Esophagus (tissue), 2 donors: ENCODE measurements around the gene ANTXRL. TPM values are rescaled to one million over a fixed set of nuclear protein-coding genes. Genes with fewer than 3 reads are reported as not detected.
"Not testable (repeated sequence)": the region's sequence is repeated elsewhere in the genome, so short reads cannot be mapped to it uniquely, and the experiment has no call there.

Experiments used
- H3K27ac ChIP-seq, 2 donors: one replicate each; pipeline ENCODE4 v1.5.1; 2013; ENCODE audit warnings: low read depth in 2 of 2, mild to moderate bottlenecking in 2 of 2, inconsistent platforms in 1 of 2, low read length in 1 of 2, moderate library complexity in 1 of 2
- H3K27me3 ChIP-seq, 2 donors: one replicate each; pipeline ENCODE4 v1.6.1; 2013; ENCODE audit warnings: low read length in 2 of 2, control low read depth in 1 of 2, mild to moderate bottlenecking in 1 of 2; ENCODE audit not compliant: insufficient read depth in 2 of 2, control insufficient read depth in 1 of 2
- H3K36me3 ChIP-seq, 2 donors: one replicate each; pipeline ENCODE4 v1.6.1; 2013; ENCODE audit warnings: low read length in 1 of 2; ENCODE audit not compliant: control insufficient read depth in 2 of 2, insufficient read depth in 2 of 2
- H3K4me1 ChIP-seq, 2 donors: one replicate each; pipeline ENCODE4 v1.6.1; 2013; ENCODE audit warnings: low read length in 1 of 2; ENCODE audit not compliant: control insufficient read depth in 2 of 2, insufficient read depth in 2 of 2
- H3K4me3 ChIP-seq, 2 donors: one replicate each; pipeline ENCODE4 v1.5.1; 2013; ENCODE audit warnings: low read length in 2 of 2, mild to moderate bottlenecking in 2 of 2, low read depth in 1 of 2, moderate library complexity in 1 of 2
- H3K9me3 ChIP-seq, 2 donors: one replicate each; pipeline ENCODE4 v1.6.1; 2013; ENCODE audit warnings: mild to moderate bottlenecking in 2 of 2, low read depth in 1 of 2, low read length in 1 of 2, moderate library complexity in 1 of 2; ENCODE audit not compliant: control insufficient read depth in 2 of 2, insufficient read depth in 1 of 2
- WGBS, 2 donors: extraction: QIAGEN DNeasy Blood & Tissue Kit; methylation state at CpG; one replicate each; pipeline ENCODE4 v1.1.7; 2013; 5-methylcytosine and 5-hydroxymethylcytosine counted together
- polyA plus RNA-seq, 2 donors: library from polyadenylated mRNA; stranded (reverse); fragments of 200-250 nt; gene quantifications; one replicate each; pipeline ENCODE4 v1.2.3, GENCODE V29; 2013
- donor health status: healthy with polysubstance abuse.
- donor health status: Bipolar disorder and iron deficiency.

ANTXRL gene
- polyA plus RNA-seq, 2 donors: 0.12 TPM; not detected in 1

DNA sequence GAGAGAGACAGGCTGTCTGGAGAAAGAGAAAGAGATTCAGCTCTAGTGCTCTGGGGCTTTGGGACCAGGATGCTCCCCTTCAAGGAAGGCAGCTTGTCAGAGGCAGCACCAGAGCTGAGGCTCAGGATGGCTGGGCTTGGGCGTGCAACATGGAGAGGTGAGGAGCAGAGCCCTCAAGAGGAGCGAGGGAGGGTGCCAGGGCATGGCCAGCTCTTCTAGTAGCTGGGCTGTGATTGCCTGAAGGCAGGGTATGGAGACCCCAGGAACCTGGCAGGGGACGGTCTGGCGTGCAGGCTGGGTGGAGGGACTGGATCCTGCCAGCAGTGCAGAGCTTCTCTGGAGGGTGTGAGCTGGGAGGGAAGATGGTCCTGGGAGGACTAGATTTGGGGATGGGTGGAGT lies 40.2 kb downstream of the ANTXRL start:
- Histone ChIP-seq H3K4me1 (no peaks in the 10 kb centered on the region), H3K4me3 (no peak overlapping the region), H3K36me3 (no peaks in the 10 kb centered on the region), H3K27me3 (no peaks in the 10 kb centered on the region), H3K9me3 (no peaks in the 10 kb centered on the region), H3K27ac (no peak overlapping the region)
- WGBS, 2 donors: 92 to 94% methylated on average over 4 of the region's 4 CpGs

DNA sequence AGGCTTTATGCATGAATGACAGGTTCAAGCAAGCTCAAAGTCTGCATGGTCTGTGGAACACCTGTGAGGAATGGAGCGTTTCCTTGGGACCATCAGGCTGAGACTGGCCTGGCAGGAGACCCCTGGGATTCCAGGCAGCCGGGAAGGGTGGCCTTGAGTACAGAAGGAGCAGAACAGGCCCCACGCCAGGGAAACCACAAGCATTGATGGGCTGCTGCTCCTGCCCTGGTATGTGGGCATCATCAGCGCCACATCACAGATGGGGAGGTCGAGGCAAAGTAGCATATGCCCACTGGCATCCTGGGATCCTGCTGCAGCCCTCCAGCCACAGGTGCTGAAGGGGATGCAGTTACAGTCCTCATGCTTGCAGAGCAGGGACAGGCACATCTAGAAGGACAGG lies 40.9 kb downstream of the ANTXRL start:
- H3K27me3 ChIP-seq: no peaks in the 10 kb centered on the region
- no peak overlapping the region for H3K27ac ChIP-seq
- H3K36me3 ChIP-seq: no peaks in the 10 kb centered on the region
- no peaks in the 10 kb centered on the region for H3K9me3 ChIP-seq
- H3K4me1 ChIP-seq: no peaks in the 10 kb centered on the region
- 77 to 85% methylated on average over 5 of the region's 5 CpGs for WGBS, 2 donors
- no peak overlapping the region for H3K4me3 ChIP-seq

DNA sequence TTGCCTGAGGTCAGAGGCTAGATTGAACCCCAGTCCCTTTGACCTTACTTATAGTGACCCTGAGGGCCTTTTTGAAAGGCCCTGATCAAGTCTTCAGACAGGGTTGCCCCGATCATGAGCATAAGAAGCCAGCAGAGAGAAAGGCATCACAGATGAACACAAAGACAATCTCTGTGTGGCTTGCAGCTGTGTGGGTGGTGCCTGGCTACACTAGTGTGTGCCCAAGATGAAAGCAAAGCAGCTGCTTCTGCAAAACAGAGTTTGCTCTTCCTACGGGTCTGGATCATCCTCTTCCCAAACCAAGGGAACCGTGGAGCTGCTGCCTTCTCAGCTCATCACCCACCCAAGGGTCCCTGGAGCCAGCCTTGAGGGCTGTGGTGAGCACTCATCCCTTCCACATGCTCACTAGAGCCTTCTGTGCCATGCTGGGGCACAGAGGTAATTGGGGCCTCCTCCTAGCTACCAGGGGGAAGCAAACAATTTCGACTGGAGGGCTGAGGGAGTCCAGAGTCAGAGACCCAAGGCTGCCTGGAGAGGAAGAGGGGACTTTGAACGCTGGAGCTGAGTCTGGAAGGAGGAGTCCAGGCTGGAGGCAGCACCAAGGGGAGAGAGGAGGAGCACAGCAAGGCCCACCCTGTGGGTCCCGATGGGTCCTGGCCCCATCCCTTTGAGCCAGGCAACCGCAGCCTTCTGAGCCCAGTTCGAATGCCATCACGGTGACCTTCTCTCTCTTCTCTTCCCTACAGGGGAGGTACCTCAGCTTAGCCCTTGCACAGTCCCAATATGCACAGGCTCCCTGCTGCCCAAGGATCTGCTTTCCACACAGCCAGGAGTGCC lies 42.3 kb downstream of the ANTXRL start:
- Histone ChIP-seq H3K36me3 (no peaks in the 10 kb centered on the region), H3K27me3 (no peaks in the 10 kb centered on the region), H3K4me3 (no peak overlapping the region), H3K27ac (no peak overlapping the region), H3K4me1 (no peaks in the 10 kb centered on the region), H3K9me3 (no peaks in the 10 kb centered on the region)
- 70 to 75% methylated on average over 9 of the region's 9 CpGs for WGBS, 2 donors

DNA sequence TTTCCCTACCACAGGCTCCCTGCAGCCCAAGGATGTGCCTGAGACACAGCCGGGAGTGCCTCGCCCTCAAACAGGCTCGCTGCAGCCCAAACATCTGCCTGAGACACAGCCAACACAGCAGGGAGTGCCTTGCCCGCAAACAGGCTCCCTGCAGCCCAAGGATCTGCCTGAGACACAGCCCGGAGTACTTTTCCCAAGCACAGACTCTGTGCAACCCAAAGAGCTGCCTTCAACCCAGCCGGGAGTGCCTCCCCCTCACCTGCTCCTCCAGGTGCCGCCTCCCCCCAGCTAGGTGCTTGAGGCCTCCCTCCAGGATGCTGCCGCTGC lies 42.9 kb downstream of the ANTXRL start:
- WGBS, 2 donors: 49 to 56% methylated on average over 8 of the region's 8 CpGs
- H3K36me3 ChIP-seq: no peaks in the 10 kb centered on the region
- no peaks in the 10 kb centered on the region for H3K9me3 ChIP-seq
- H3K27me3 ChIP-seq: no peaks in the 10 kb centered on the region
- H3K27ac ChIP-seq: no peak overlapping the region
- H3K4me3 ChIP-seq: no peak overlapping the region
- H3K4me1 ChIP-seq: no peaks in the 10 kb centered on the region

DNA sequence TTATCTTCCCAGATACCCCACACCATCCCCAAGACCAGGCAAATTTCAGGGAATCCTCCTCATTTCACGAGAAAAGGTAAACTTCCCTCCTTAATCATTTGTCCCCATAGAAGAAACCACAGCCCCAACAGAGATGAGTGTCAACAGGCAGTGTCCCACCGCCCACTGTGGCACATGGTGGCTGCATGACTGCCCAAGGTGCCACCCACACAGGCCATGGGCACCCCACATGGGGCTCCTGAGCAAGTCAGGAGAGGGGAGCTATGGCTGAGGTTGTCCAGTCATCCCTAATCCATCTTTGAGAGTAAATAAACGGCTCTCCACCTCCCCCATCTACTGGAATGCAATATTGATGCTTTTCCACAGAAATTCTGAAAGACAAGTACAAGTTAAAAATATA lies 44.1 kb downstream of the ANTXRL start:
- H3K4me1 ChIP-seq: no peaks in the 10 kb centered on the region
- no peaks in the 10 kb centered on the region for H3K36me3 ChIP-seq
- WGBS, 2 donors: 73 to 78% methylated on average over 3 of the region's 3 CpGs
- no peak overlapping the region for H3K4me3 ChIP-seq
- H3K27ac ChIP-seq: no peak overlapping the region
- no peaks in the 10 kb centered on the region for H3K27me3 ChIP-seq
- no peaks in the 10 kb centered on the region for H3K9me3 ChIP-seq

DNA sequence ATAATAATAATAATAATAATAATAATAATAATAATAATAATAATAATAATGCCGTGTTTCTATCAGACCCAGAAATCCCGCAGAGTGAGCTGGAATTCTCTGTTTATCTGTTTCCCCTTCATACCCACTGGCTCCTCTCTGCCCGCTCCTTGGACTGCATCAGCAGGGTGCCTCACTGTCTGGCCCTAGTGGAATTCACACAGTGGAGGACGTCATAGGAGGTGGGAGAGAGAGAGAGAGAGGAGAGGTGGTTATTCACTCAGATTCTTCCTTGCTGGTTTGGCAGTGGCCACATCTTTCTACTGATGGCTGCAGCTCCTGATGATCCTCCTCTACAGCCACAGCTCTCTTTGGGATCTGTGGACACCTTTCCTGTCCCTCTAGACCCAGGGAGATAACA lies 78.7 kb downstream of the ANTXRL start:
- H3K4me1 ChIP-seq, H3K9me3 ChIP-seq, H3K27me3 ChIP-seq, H3K36me3 ChIP-seq, H3K4me3 ChIP-seq, H3K27ac ChIP-seq: not testable (repeated sequence)
- 53 to 83% methylated on average over 2 to 3 of the region's 4 CpGs for WGBS, 2 donors

DNA sequence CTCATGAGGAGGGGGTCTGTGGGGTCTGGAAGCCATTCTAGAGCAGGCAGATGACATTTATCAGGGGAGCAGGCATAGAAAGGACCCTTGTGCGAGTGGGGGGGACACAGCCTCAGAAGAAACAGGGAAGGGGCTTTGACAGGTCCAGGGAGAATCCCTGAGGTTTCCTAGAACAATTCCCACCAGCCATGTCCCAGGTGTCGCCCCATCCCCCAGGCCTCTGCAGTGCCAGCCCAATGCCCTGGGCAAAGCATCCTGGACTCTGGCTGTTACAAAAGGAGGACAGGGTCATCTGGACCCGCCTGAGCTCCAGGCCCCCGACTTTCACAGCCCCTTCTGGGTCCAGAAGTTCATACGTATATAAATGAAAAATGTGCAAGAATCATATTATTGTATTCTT lies 80.4 kb downstream of the ANTXRL start:
- not testable (repeated sequence) for H3K27me3 ChIP-seq, H3K4me3 ChIP-seq, H3K36me3 ChIP-seq, H3K9me3 ChIP-seq, H3K4me1 ChIP-seq, H3K27ac ChIP-seq
- 81% methylated on average over 2 of the region's 5 CpGs; no CpG with 5 or more reads in 1 of the 2 donors for WGBS, 2 donors

DNA sequence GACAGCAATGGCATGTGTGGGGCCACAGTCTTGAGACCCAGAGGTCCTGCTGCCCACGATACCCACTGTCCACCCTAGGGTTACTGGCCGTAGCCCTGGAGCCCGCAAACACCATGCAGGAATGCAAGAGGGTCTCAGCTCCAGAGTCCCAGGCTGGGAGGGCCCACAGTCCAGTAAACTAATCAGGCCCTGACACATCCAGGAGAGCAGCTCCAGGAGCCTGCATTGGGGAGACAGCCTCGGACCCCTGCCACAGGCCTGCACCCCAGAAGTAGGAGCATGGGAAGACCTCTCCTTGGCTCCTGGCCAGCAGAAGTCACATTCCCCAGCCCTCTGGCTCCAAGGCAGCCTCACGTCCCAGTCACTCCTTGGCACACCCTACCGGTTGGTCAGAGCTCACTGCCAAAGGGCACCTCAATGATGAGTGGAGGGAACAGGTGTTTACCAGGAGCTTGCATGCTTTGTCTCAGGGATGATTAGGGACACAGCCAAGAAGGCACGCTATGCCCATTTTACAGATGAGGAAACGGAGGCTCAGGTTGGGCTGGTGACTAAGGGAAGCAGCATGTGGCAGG lies 81.0 kb downstream of the ANTXRL start:
- WGBS, 2 donors: 72 to 91% methylated on average over 5 to 6 of the region's 8 CpGs
- H3K36me3 ChIP-seq, H3K4me1 ChIP-seq, H3K4me3 ChIP-seq, H3K27me3 ChIP-seq, H3K9me3 ChIP-seq: not testable (repeated sequence)
- peak overlapping the region in 1 of 2 donors; percentile 49 for H3K27ac ChIP-seq

DNA sequence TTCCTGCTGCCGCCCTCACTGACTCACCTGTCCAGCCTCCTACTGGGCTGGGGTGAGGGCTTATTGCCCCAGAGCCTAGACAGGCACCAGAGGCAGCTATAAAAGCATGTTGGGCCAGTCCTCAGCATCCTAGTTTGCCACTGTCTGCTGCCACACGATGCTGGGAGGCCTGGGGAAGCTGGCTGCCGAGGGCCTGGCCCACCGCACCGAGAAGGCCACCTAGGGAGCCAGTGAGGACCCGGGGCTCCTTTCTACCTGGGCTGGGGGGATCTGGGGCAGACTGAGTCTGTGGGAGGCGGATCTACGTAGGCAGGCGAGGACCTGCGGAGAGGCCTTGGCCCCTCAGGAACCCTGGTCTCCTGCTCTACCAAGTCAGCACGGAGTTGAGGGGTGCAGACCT lies 82.2 kb downstream of the ANTXRL start:
- not testable (repeated sequence) for H3K36me3 ChIP-seq, H3K27me3 ChIP-seq, H3K4me1 ChIP-seq, H3K4me3 ChIP-seq, H3K9me3 ChIP-seq
- peak overlapping the region in 1 of 2 donors; percentile 64 for H3K27ac ChIP-seq
- WGBS, 2 donors: 91 to 92% methylated on average over 10 of the region's 11 CpGs

DNA sequence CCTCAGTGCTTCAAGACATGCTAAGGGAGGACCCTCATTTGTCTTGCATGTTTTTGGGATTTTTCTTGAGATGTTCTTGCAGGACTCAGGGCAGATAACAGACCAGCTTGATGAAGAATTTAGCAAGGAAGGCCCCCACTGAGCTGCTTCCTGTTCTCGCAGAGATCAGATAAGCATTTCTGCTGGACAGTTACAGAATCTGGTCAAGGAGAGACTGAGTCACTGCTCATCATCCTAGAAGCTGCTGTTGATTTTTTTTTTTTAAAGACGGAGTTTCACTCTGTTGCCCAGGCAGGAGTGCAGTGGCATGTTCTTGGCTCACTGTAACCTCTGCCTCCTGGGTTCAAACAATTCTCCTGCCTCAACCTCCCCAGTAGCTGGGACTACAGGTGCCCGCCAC lies 87.6 kb downstream of the ANTXRL start:
- not testable (repeated sequence) for H3K4me1 ChIP-seq, H3K36me3 ChIP-seq, H3K27me3 ChIP-seq, H3K9me3 ChIP-seq, H3K27ac ChIP-seq, H3K4me3 ChIP-seq
- 57 to 80% methylated on average over 2 to 3 of the region's 3 CpGs for WGBS, 2 donors
